ENCODE data around the gene OR5H2. TPM values are rescaled to one million over a fixed set of nuclear protein-coding genes. Genes with fewer than 3 reads are reported as not detected.

The OR5H2 gene
- total RNA-seq (under 1 TPM in 1 of 2 donors, not detected in 1; 0.09 TPM), polyA plus RNA-seq (not detected)

DNA sequence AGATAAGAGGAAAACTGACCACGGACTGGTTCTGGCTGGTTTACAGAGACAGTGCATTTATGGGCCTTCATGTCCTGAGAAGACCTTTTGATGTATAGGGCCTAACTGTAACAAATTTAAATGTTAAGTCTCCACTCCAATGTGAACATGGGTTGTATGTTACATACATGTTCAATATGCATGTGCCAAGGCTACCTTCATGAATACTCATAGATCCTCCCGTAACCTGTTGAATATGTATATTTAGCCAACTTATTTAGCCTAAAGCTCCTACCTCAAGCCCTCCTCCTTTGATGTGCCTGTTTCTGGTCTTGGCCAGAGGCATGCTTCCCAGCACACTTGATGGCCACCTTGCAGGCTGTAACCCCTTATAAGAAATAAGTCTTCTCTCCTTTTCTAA is at the start of gene OR5H2:
TSS of gene OR5H2 (plus strand) at position 301 of the 400 bp plus-strand sequence. CDS start 398 bp downstream, outside the sequence.
- Histone ChIP-seq H3K9me3 (ENCODE audit: control insufficient read depth in 4 of 4, low read length in 3 of 4) (no peaks in the 10 kb centered on the region), H3K9ac (ENCODE audit: low read depth in 1 of 2, low read length in 2 of 2) (no peak within 1 kb of the TSS), H3K27me3 (ENCODE audit: control insufficient read depth in 4 of 4, insufficient read depth in 4 of 4, low read length in 3 of 4) (no peaks in the 10 kb centered on the region), H3K4me1 (ENCODE audit: control insufficient read depth in 4 of 4, insufficient read depth in 4 of 4, low read length in 3 of 4) (no peaks in the 10 kb centered on the region), H3K27ac (ENCODE audit: low read depth in 1 of 2, low read length in 2 of 2) (no peak within 1 kb of the TSS), H3K4me3 (ENCODE audit: low read depth in 1 of 3, low read length in 3 of 3) (no peak within 1 kb of the TSS), H3K36me3 (ENCODE audit: control insufficient read depth in 4 of 4, insufficient read depth in 3 of 4, low read depth in 1 of 4, low read length in 3 of 4) (no peaks in the 10 kb centered on the region)
- no peak for DNase-seq (ENCODE audit: low spot score)
- no peak for TF ChIP-seq JUND (IDR thresholded peaks at IDR 0.05)
- TF ChIP-seq, protein P1, sequence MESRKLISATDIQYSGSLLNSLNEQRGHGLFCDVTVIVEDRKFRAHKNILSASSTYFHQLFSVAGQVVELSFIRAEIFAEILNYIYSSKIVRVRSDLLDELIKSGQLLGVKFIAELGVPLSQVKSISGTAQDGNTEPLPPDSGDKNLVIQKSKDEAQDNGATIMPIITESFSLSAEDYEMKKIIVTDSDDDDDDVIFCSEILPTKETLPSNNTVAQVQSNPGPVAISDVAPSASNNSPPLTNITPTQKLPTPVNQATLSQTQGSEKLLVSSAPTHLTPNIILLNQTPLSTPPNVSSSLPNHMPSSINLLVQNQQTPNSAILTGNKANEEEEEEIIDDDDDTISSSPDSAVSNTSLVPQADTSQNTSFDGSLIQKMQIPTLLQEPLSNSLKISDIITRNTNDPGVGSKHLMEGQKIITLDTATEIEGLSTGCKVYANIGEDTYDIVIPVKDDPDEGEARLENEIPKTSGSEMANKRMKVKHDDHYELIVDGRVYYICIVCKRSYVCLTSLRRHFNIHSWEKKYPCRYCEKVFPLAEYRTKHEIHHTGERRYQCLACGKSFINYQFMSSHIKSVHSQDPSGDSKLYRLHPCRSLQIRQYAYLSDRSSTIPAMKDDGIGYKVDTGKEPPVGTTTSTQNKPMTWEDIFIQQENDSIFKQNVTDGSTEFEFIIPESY (IDR thresholded peaks at IDR 0.05): no peak
- no peak for TF ChIP-seq EGR1 (IDR thresholded peaks at IDR 0.05; ENCODE audit: low read depth in 2 of 2)
- TF ChIP-seq, protein P2, sequence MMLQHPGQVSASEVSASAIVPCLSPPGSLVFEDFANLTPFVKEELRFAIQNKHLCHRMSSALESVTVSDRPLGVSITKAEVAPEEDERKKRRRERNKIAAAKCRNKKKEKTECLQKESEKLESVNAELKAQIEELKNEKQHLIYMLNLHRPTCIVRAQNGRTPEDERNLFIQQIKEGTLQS (IDR thresholded peaks at IDR 0.05): no peak
- TF ChIP-seq FOXA1 (IDR thresholded peaks at IDR 0.05): no peak
- TF ChIP-seq, protein P3, sequence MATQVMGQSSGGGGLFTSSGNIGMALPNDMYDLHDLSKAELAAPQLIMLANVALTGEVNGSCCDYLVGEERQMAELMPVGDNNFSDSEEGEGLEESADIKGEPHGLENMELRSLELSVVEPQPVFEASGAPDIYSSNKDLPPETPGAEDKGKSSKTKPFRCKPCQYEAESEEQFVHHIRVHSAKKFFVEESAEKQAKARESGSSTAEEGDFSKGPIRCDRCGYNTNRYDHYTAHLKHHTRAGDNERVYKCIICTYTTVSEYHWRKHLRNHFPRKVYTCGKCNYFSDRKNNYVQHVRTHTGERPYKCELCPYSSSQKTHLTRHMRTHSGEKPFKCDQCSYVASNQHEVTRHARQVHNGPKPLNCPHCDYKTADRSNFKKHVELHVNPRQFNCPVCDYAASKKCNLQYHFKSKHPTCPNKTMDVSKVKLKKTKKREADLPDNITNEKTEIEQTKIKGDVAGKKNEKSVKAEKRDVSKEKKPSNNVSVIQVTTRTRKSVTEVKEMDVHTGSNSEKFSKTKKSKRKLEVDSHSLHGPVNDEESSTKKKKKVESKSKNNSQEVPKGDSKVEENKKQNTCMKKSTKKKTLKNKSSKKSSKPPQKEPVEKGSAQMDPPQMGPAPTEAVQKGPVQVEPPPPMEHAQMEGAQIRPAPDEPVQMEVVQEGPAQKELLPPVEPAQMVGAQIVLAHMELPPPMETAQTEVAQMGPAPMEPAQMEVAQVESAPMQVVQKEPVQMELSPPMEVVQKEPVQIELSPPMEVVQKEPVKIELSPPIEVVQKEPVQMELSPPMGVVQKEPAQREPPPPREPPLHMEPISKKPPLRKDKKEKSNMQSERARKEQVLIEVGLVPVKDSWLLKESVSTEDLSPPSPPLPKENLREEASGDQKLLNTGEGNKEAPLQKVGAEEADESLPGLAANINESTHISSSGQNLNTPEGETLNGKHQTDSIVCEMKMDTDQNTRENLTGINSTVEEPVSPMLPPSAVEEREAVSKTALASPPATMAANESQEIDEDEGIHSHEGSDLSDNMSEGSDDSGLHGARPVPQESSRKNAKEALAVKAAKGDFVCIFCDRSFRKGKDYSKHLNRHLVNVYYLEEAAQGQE (IDR thresholded peaks at IDR 0.05): no peak
- TF ChIP-seq, protein P4, sequence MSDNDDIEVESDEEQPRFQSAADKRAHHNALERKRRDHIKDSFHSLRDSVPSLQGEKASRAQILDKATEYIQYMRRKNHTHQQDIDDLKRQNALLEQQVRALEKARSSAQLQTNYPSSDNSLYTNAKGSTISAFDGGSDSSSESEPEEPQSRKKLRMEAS (IDR thresholded peaks at IDR 0.05): no peak
- TF ChIP-seq NR2F2 (IDR thresholded peaks at IDR 0.05): no peak
- no peak for TF ChIP-seq RAD21 (IDR thresholded peaks at IDR 0.05)
- no peak for TF ChIP-seq SP1 (IDR thresholded peaks at IDR 0.05)
- TF ChIP-seq YY1 (IDR thresholded peaks at IDR 0.05): no peak
- TF ChIP-seq RXRA (IDR thresholded peaks at IDR 0.05): no peak
- no peak for TF ChIP-seq HNF4G (IDR thresholded peaks at IDR 0.05)
- no peak for TF ChIP-seq GABPA (IDR thresholded peaks at IDR 0.05 in 1 of 2, conservative IDR thresholded peaks at IDR 0.05 in 1 of 2)
- TF ChIP-seq, protein P5, sequence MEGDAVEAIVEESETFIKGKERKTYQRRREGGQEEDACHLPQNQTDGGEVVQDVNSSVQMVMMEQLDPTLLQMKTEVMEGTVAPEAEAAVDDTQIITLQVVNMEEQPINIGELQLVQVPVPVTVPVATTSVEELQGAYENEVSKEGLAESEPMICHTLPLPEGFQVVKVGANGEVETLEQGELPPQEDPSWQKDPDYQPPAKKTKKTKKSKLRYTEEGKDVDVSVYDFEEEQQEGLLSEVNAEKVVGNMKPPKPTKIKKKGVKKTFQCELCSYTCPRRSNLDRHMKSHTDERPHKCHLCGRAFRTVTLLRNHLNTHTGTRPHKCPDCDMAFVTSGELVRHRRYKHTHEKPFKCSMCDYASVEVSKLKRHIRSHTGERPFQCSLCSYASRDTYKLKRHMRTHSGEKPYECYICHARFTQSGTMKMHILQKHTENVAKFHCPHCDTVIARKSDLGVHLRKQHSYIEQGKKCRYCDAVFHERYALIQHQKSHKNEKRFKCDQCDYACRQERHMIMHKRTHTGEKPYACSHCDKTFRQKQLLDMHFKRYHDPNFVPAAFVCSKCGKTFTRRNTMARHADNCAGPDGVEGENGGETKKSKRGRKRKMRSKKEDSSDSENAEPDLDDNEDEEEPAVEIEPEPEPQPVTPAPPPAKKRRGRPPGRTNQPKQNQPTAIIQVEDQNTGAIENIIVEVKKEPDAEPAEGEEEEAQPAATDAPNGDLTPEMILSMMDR (IDR thresholded peaks at IDR 0.05; ENCODE audit: low read depth, low read length, missing input control): no peak
- TF ChIP-seq TAF1 (conservative IDR thresholded peaks at IDR 0.05): no peak
- no peak for TF ChIP-seq HNF4A (conservative IDR thresholded peaks at IDR 0.05)
- TF ChIP-seq FOXA2 (IDR thresholded peaks at IDR 0.05): no peak
- WGBS: 64% methylated on average over 2 of the region's 2 CpGs

Data from liver (tissue), 9 donors.